Mammary epithelial cell (primary cell): Measurements from ENCODE around the gene NOL4L.

Source experiments
- EZH2 ChIP-seq: IDR thresholded peaks from 2 replicates; pipeline ENCODE4 v1.6.1; 2012; ENCODE audit warnings: low read length, inconsistent platforms, borderline replicate concordance
- TF ChIP-seq, protein P1 (sequence below), 2 donors: IDR thresholded peaks in 1 of 2; conservative IDR thresholded peaks in 1 of 2; 2 replicates each; pipeline ENCODE4 v1.5.1; 2011 to 2012; ENCODE audit warnings: inconsistent platforms in 2 of 2, low read length in 2 of 2, mild to moderate bottlenecking in 2 of 2, control low read depth in 1 of 2, low read depth in 1 of 2; ENCODE audit not compliant: insufficient read depth in 1 of 2; ENCODE audit errors: extremely low read depth in 1 of 2

GRCh38 chr20:32454164-32455145 lies 130.7 kb downstream of the NOL4L start:
- TF ChIP-seq, protein P1, sequence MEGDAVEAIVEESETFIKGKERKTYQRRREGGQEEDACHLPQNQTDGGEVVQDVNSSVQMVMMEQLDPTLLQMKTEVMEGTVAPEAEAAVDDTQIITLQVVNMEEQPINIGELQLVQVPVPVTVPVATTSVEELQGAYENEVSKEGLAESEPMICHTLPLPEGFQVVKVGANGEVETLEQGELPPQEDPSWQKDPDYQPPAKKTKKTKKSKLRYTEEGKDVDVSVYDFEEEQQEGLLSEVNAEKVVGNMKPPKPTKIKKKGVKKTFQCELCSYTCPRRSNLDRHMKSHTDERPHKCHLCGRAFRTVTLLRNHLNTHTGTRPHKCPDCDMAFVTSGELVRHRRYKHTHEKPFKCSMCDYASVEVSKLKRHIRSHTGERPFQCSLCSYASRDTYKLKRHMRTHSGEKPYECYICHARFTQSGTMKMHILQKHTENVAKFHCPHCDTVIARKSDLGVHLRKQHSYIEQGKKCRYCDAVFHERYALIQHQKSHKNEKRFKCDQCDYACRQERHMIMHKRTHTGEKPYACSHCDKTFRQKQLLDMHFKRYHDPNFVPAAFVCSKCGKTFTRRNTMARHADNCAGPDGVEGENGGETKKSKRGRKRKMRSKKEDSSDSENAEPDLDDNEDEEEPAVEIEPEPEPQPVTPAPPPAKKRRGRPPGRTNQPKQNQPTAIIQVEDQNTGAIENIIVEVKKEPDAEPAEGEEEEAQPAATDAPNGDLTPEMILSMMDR (conservative IDR thresholded peaks at IDR 0.05 in 1 of 2, IDR thresholded peaks at IDR 0.05 in 1 of 2; ENCODE audit: extremely low read depth in 1 of 2, insufficient read depth in 1 of 2, low read depth in 1 of 2, low read length in 2 of 2), result no peak
- no peak for TF ChIP-seq EZH2
